Measurements from ENCODE around the gene TRMO. TPM values are rescaled to one million over a fixed set of nuclear protein-coding genes. Genes with fewer than 3 reads are reported as not detected.

Gene TRMO
- total RNA-seq, 4 donors from 2014 or later, result 10.5 to 23.4 (median 15.7) TPM

DNA sequence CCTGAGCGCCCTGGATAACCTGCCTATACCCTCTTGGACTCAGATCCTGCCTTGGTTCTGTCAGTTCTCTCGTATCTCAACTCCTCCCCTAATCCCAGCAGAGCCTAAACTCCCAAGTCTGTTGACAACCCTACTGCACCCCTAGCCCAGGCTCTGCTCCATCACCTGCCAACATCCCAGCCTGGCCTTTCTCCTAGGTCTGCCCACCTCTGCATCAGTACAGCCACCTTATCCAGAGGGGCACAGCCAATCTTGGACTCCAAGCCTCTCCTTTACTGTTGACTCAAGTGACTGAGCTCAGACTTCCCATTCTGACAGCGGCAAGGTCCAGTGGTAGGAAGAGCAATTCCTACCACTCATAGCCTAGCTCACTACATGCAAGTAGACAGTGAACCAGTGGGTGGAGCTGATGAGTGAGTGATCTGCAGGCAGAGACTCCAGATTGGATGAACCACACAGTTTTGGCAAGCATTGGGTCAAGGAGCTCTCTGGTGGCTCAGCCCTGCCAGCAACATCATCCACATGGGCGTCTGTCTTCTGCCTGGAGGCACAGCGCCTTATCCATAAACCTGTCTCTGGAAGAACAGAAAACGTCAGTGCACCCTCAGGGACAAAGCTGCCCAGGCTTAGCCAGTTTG is 26.5 kb downstream of the TRMO start:
- TF ChIP-seq POLR2A (IDR thresholded peaks at IDR 0.05), result no peak
- TF ChIP-seq, protein P1, sequence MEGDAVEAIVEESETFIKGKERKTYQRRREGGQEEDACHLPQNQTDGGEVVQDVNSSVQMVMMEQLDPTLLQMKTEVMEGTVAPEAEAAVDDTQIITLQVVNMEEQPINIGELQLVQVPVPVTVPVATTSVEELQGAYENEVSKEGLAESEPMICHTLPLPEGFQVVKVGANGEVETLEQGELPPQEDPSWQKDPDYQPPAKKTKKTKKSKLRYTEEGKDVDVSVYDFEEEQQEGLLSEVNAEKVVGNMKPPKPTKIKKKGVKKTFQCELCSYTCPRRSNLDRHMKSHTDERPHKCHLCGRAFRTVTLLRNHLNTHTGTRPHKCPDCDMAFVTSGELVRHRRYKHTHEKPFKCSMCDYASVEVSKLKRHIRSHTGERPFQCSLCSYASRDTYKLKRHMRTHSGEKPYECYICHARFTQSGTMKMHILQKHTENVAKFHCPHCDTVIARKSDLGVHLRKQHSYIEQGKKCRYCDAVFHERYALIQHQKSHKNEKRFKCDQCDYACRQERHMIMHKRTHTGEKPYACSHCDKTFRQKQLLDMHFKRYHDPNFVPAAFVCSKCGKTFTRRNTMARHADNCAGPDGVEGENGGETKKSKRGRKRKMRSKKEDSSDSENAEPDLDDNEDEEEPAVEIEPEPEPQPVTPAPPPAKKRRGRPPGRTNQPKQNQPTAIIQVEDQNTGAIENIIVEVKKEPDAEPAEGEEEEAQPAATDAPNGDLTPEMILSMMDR (IDR thresholded peaks at IDR 0.05 in 4 of 5, conservative IDR thresholded peaks at IDR 0.05 in 1 of 5), result no peak
- in situ Hi-C loops (cut with MboI; ENCODE audit: low sequenced_read_pairs in 4 of 4) (loop anchor here in 3 of 4 donors (10.0 to 25.0 kb wide), 3 partner anchors 161 to 459 kb away; no protein-coding TSS in a partner anchor), intact Hi-C loops (cut with DNase I; ENCODE audit: low total_unique reads) (no loop called here)
- no peaks in the 10 kb centered on the region for H3K27me3 ChIP-seq
- peaks cover 0 to 4% of the 10 kb centered on the region in 2 donors for H3K36me3 ChIP-seq
- H3K9me3 ChIP-seq, result no peaks in the 10 kb centered on the region
- ATAC-seq, result no peak
- no peaks in the 10 kb centered on the region for H3K4me1 ChIP-seq
- no peak overlapping the region for H3K27ac ChIP-seq
- no peak for DNase-seq
- H3K4me3 ChIP-seq, result no peak overlapping the region

DNA sequence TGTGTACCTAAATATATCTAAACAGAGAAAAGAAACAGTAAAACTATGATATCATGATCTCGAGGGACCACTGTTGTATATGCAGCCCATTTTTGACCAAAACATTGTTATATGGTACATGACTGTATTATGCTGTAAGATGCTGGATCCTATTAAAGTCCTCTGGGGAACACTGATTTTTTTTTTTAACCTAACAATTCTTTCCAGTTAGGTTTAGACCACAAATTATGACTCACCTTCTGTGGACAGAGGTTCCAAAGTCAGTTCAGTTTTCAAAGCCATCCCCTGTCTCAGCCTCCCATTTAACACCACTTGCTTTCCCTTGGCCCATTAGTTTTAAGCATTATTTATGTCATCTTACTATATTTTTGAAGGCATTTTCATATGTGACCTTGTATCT is 27.1 kb downstream of the TRMO start:
- ATAC-seq, result no peak
- peaks cover 0 to 4% of the 10 kb centered on the region in 2 donors for H3K36me3 ChIP-seq
- no peak overlapping the region for H3K4me3 ChIP-seq
- TF ChIP-seq POLR2A (IDR thresholded peaks at IDR 0.05), result no peak
- TF ChIP-seq, protein P1 (IDR thresholded peaks at IDR 0.05 in 4 of 5, conservative IDR thresholded peaks at IDR 0.05 in 1 of 5), result no peak
- in situ Hi-C loops (cut with MboI; ENCODE audit: low sequenced_read_pairs in 4 of 4) (loop anchor here in 3 of 4 donors (10.0 to 25.0 kb wide), 3 partner anchors 160 to 458 kb away; no protein-coding TSS in a partner anchor), intact Hi-C loops (cut with DNase I; ENCODE audit: low total_unique reads) (no loop called here)
- no peaks in the 10 kb centered on the region for H3K4me1 ChIP-seq
- no peak for DNase-seq
- no peaks in the 10 kb centered on the region for H3K27me3 ChIP-seq
- no peaks in the 10 kb centered on the region for H3K9me3 ChIP-seq
- no peak overlapping the region for H3K27ac ChIP-seq

DNA sequence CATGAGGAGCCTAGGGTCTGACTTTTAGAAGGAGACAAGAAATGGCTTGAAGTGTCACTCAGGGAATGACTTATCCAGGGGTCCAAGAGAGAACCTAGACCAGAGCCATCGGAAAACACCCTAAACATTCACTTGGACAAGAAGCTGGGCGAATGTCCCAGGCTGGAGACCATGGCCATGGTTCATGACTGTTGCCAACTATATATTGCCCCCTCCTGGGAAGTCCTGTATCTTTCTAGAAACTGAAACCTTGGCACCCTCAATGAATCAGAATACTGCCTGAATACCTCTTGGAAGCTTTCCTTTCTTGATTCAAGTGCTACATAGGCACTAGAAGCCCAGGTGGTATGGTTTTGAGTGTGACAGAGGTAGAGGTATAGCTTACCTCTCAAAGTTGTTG is 29.9 kb downstream of the TRMO start:
- H3K4me3 ChIP-seq, result no peak overlapping the region
- TF ChIP-seq, protein P1 (IDR thresholded peaks at IDR 0.05 in 4 of 5, conservative IDR thresholded peaks at IDR 0.05 in 1 of 5), result no peak
- no peak for TF ChIP-seq POLR2A (IDR thresholded peaks at IDR 0.05)
- DNase-seq (no peak), ATAC-seq (no peak)
- no peak overlapping the region for H3K27ac ChIP-seq
- intact Hi-C loops (cut with DNase I; ENCODE audit: low total_unique reads), result no loop called here
- in situ Hi-C loops (cut with MboI; ENCODE audit: low sequenced_read_pairs in 4 of 4), result loop anchor here in 3 of 4 donors (10.0 to 25.0 kb wide), 3 partner anchors 158 to 455 kb away; no protein-coding TSS in a partner anchor
- H3K4me1 ChIP-seq, result no peaks in the 10 kb centered on the region
- H3K36me3 ChIP-seq, result peaks cover 0 to 4% of the 10 kb centered on the region in 2 donors
- H3K27me3 ChIP-seq, result no peaks in the 10 kb centered on the region
- no peaks in the 10 kb centered on the region for H3K9me3 ChIP-seq

DNA sequence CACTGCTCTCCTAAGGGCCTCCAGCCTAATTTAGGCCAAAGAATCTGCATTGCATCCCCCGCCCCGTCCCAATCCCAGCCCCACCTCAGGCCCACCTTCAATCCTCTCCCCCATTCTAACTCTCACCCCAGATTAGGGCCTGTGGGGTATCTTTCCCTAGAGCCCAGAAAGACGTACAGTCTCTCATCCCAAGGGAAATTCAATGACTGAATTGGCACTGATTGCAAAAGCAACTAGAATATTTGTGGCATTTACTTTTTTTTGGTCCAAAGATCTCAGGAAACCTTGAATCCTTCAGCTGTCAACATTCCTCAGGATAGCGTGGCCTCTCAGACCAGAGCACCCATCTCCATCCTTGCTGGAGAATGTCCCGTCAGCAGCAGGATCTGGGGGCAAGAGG is 30.6 kb downstream of the TRMO start:
- no peak overlapping the region for H3K4me3 ChIP-seq
- no peaks in the 10 kb centered on the region for H3K4me1 ChIP-seq
- in situ Hi-C loops (cut with MboI; ENCODE audit: low sequenced_read_pairs in 4 of 4), result loop anchor here in 3 of 4 donors (10.0 to 25.0 kb wide), 3 partner anchors 157 to 454 kb away; no protein-coding TSS in a partner anchor
- TF ChIP-seq, protein P1 (IDR thresholded peaks at IDR 0.05 in 4 of 5, conservative IDR thresholded peaks at IDR 0.05 in 1 of 5), result no peak
- TF ChIP-seq POLR2A (IDR thresholded peaks at IDR 0.05), result no peak
- intact Hi-C loops (cut with DNase I; ENCODE audit: low total_unique reads), result no loop called here
- DNase-seq (no peak), ATAC-seq (no peak)
- no peaks in the 10 kb centered on the region for H3K27me3 ChIP-seq
- H3K9me3 ChIP-seq, result no peaks in the 10 kb centered on the region
- H3K27ac ChIP-seq, result no peak overlapping the region
- peaks cover 0 to 4% of the 10 kb centered on the region in 2 donors for H3K36me3 ChIP-seq

Data from gastrocnemius medialis (tissue), 4 donors.